ENCODE measurements around the gene ECEL1.
"Not testable (repeated sequence)": the region's sequence is repeated elsewhere in the genome, so short reads cannot be mapped to it uniquely, and the experiment has no call there.

Gene ECEL1

GRCh38 chr2:232458661-232459418 is 28.8 kb downstream of the ECEL1 start:
- DNase-seq (ENCODE audit: low spot score) = no peak

GRCh38 chr2:232458051-232458660 is 29.5 kb downstream of the ECEL1 start:
- DNase-seq (ENCODE audit: low spot score) = no peak

GRCh38 chr2:232457121-232458011 is 30.3 kb downstream of the ECEL1 start:
- no peak for DNase-seq (ENCODE audit: low spot score)

GRCh38 chr2:232456296-232457120 is 31.1 kb downstream of the ECEL1 start:
- DNase-seq (ENCODE audit: low spot score) = no peak

- DNase-seq (ENCODE audit: low spot score) = no peak
Measured at GRCh38 chr2:232455426-232456255, 32.0 kb downstream of the ECEL1 start, which contains the start of gene ALPI. Gene ALPI, plus strand, starts transcription at chr2:232456153. Its CDS starts 47 bp downstream, at chr2:232456200.

GRCh38 chr2:232454630-232455029 is 33.0 kb downstream of the ECEL1 start:
- no peak for DNase-seq (ENCODE audit: low spot score)

- not testable (repeated sequence) for DNase-seq (ENCODE audit: low spot score)
Measured at GRCh38 chr2:232451645-232452044, 36.0 kb downstream of the ECEL1 start.

GRCh38 chr2:232449964-232450363 is 37.7 kb downstream of the ECEL1 start:
- no peak for DNase-seq (ENCODE audit: low spot score)

- DNase-seq (ENCODE audit: low spot score) = no peak
Measured at GRCh38 chr2:232448304-232448690, 39.3 kb downstream of the ECEL1 start.

- DNase-seq (ENCODE audit: low spot score) = no peak
Measured at GRCh38 chr2:232447638-232448303, 39.9 kb downstream of the ECEL1 start.

- no peak for DNase-seq (ENCODE audit: low spot score)
Measured at GRCh38 chr2:232447091-232447620, 40.5 kb downstream of the ECEL1 start.

- DNase-seq (ENCODE audit: low spot score) = not testable (repeated sequence)
Measured at GRCh38 chr2:232446266-232446777, 41.3 kb downstream of the ECEL1 start.

GRCh38 chr2:232445149-232445885 is 42.3 kb downstream of the ECEL1 start:
- DNase-seq (ENCODE audit: low spot score) = not testable (repeated sequence)

GRCh38 chr2:232444409-232445148 is 43.1 kb downstream of the ECEL1 start:
- peak; percentile 62 for DNase-seq (ENCODE audit: low spot score)

- not testable (repeated sequence) for DNase-seq (ENCODE audit: low spot score)
Measured at GRCh38 chr2:232443669-232444408, 43.8 kb downstream of the ECEL1 start.

GRCh38 chr2:232443047-232443446 is 44.6 kb downstream of the ECEL1 start:
- not testable (repeated sequence) for DNase-seq (ENCODE audit: low spot score)

GRCh38 chr2:232442431-232442830 is 45.2 kb downstream of the ECEL1 start:
- DNase-seq (ENCODE audit: low spot score) = not testable (repeated sequence)

Data from CD4-positive, alpha-beta T cell treated with Interleukin-2 at 100 ng/mL for 4 hours (primary cell).